ENCODE results near the gene TSEN54. TPM values are rescaled to one million over a fixed set of nuclear protein-coding genes. Genes with fewer than 3 reads are reported as not detected.

TSEN54 gene
- total RNA-seq, 4 donors from 2014 or later, result 36.6 to 105 (median 61.2) TPM

DNA sequence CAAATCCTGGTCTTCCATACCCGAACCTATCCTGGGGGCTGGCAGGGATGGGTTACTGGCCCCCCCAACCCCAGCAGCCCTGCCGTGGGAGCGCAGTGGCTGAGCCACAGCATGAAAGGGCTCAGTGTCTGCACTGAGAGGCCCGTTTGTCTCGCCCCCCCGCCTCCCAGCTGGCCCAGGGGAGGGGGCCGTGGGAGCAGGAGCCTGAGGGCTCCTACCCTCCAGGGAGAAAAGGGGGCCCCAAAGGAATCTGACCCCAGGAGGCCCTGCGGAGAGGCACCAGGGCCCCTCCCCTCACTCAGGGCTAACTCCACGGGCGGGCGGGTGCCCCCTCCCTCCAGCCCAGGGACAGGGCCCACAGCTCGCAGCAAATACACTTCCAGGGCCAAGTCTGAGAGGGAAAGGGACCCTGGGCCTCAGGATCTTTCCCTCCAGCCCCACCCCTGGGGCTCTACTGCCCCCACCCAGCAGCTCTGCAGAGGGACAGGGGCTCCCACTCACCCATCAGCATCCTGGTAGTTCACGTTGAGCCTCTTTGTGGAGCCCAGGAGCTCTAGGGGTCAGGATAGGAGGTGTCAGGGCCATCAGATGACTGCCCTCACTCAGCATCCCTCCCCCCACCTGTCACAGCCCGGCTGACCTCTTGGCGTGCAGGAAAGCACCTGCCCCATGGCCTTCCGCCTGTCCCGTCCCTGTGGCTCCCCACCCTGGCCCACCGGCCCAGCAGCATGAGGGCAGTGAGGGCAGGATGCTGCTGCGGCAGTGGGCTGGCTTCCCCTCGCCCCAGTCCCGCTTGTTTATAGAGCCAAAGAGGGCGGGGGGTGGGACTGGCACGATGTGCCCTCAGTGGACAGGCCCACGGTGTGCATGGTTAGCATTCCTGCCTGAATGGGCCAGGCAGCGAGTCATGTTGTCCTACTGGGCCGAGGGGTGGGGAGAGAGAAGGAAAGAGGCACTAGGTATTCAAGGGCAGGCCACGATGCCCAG is 8.3 kb upstream of the TSEN54 start:
- intact Hi-C loops (cut with DNase I; ENCODE audit: low total_unique reads) (no loop called here), in situ Hi-C loops (cut with MboI; ENCODE audit: low pct_ligation_motif_present in 1 of 4, low pct_unique_long_range_greater_than_20kb in 1 of 4, low sequenced_read_pairs in 3 of 4) (no loop called here)
- H3K36me3 ChIP-seq, result no peaks in the 10 kb centered on the region
- H3K27me3 ChIP-seq, result no peaks in the 10 kb centered on the region
- no peak overlapping the region for H3K4me3 ChIP-seq
- H3K27ac ChIP-seq, result peak overlapping the region in 3 of 4 donors; percentile 37 to 87 (median 42)
- TF ChIP-seq, protein P1, sequence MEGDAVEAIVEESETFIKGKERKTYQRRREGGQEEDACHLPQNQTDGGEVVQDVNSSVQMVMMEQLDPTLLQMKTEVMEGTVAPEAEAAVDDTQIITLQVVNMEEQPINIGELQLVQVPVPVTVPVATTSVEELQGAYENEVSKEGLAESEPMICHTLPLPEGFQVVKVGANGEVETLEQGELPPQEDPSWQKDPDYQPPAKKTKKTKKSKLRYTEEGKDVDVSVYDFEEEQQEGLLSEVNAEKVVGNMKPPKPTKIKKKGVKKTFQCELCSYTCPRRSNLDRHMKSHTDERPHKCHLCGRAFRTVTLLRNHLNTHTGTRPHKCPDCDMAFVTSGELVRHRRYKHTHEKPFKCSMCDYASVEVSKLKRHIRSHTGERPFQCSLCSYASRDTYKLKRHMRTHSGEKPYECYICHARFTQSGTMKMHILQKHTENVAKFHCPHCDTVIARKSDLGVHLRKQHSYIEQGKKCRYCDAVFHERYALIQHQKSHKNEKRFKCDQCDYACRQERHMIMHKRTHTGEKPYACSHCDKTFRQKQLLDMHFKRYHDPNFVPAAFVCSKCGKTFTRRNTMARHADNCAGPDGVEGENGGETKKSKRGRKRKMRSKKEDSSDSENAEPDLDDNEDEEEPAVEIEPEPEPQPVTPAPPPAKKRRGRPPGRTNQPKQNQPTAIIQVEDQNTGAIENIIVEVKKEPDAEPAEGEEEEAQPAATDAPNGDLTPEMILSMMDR (IDR thresholded peaks at IDR 0.05), result no peak
- TF ChIP-seq EP300 (IDR thresholded peaks at IDR 0.05; ENCODE audit: low read depth), result no peak
- TF ChIP-seq POLR2A (IDR thresholded peaks at IDR 0.05), result no peak
- no peak for TF ChIP-seq POLR2AphosphoS5 (IDR thresholded peaks at IDR 0.05)
- H3K9me3 ChIP-seq, result no peaks in the 10 kb centered on the region
- peaks cover 17 to 28% (median 24%) of the 10 kb centered on the region in 4 donors for H3K4me1 ChIP-seq
- WGBS, 2 donors (ENCODE audit: low coverage in 1 of 2), result 72 to 82% methylated on average over 6 to 19 of the region's 27 CpGs
- no peak for DNase-seq

GRCh38 chr17:75508931-75509361 is 7.4 kb upstream of the TSEN54 start:
- in situ Hi-C loops (cut with MboI; ENCODE audit: low pct_ligation_motif_present in 1 of 4, low pct_unique_long_range_greater_than_20kb in 1 of 4, low sequenced_read_pairs in 3 of 4) (no loop called here), intact Hi-C loops (cut with DNase I; ENCODE audit: low total_unique reads) (no loop called here)
- DNase-seq, result no peak
- H3K27me3 ChIP-seq, result no peaks in the 10 kb centered on the region
- no peaks in the 10 kb centered on the region for H3K9me3 ChIP-seq
- H3K4me1 ChIP-seq, result peaks cover 19 to 37% (median 29%) of the 10 kb centered on the region in 4 donors
- 30 to 49% methylated on average over 2 to 4 of the region's 5 CpGs for WGBS, 2 donors (ENCODE audit: low coverage in 1 of 2)
- TF ChIP-seq, protein P1 (IDR thresholded peaks at IDR 0.05), result no peak
- no peak for TF ChIP-seq POLR2AphosphoS5 (IDR thresholded peaks at IDR 0.05)
- TF ChIP-seq EP300 (IDR thresholded peaks at IDR 0.05; ENCODE audit: low read depth), result no peak
- TF ChIP-seq POLR2A (IDR thresholded peaks at IDR 0.05), result no peak
- H3K36me3 ChIP-seq, result no peaks in the 10 kb centered on the region
- peak overlapping the region; percentile 37 to 87 (median 46) for H3K27ac ChIP-seq
- no peak overlapping the region for H3K4me3 ChIP-seq

GRCh38 chr17:75509528-75510258 is 6.6 kb upstream of the TSEN54 start:
- DNase-seq, result no peak
- Histone ChIP-seq H3K4me1 (peaks cover 23 to 42% (median 34%) of the 10 kb centered on the region in 4 donors), H3K27me3 (no peaks in the 10 kb centered on the region), H3K9me3 (no peaks in the 10 kb centered on the region), H3K27ac (peak overlapping the region; percentile 37 to 87 (median 46)), H3K4me3 (no peak overlapping the region), H3K36me3 (no peaks in the 10 kb centered on the region)
- in situ Hi-C loops (cut with MboI; ENCODE audit: low pct_ligation_motif_present in 1 of 4, low pct_unique_long_range_greater_than_20kb in 1 of 4, low sequenced_read_pairs in 3 of 4), result loop anchor here in 1 of 4 donors (10.0 kb wide), 1 partner anchor 85 kb away; no protein-coding TSS in a partner anchor
- intact Hi-C loops (cut with DNase I; ENCODE audit: low total_unique reads), result loop anchor here (5.0 kb wide), 1 partner anchor 82 kb away; no protein-coding TSS in a partner anchor
- TF ChIP-seq EP300 (IDR thresholded peaks at IDR 0.05; ENCODE audit: low read depth) (no peak), POLR2A (IDR thresholded peaks at IDR 0.05) (no peak), POLR2AphosphoS5 (IDR thresholded peaks at IDR 0.05) (peak in 1 of 3 donors; percentile 36)
- TF ChIP-seq, protein P1 (IDR thresholded peaks at IDR 0.05), result no peak
- WGBS, 2 donors (ENCODE audit: low coverage in 1 of 2), result 88% methylated on average over 19 of the region's 19 CpGs; no CpG with 5 or more reads in 1 of the 2 donors

- Histone ChIP-seq H3K9me3 (no peaks in the 10 kb centered on the region), H3K4me1 (peaks cover 23 to 45% (median 36%) of the 10 kb centered on the region in 4 donors), H3K27me3 (no peaks in the 10 kb centered on the region), H3K4me3 (no peak overlapping the region), H3K36me3 (no peaks in the 10 kb centered on the region), H3K27ac (peak overlapping the region; percentile 12 to 87 (median 42))
- intact Hi-C loops (cut with DNase I; ENCODE audit: low total_unique reads), result loop anchor here (5.0 kb wide), 1 partner anchor 84 kb away; no protein-coding TSS in a partner anchor
- in situ Hi-C loops (cut with MboI; ENCODE audit: low pct_ligation_motif_present in 1 of 4, low pct_unique_long_range_greater_than_20kb in 1 of 4, low sequenced_read_pairs in 3 of 4), result loop anchor here in 1 of 4 donors (10.0 kb wide), 1 partner anchor 86 kb away; no protein-coding TSS in a partner anchor
- 93 to 95% methylated on average over 4 of the region's 4 CpGs for WGBS, 2 donors (ENCODE audit: low coverage in 1 of 2)
- no peak for DNase-seq
- TF ChIP-seq POLR2AphosphoS5 (IDR thresholded peaks at IDR 0.05) (no peak), POLR2A (IDR thresholded peaks at IDR 0.05) (no peak)
- TF ChIP-seq, protein P1 (IDR thresholded peaks at IDR 0.05), result no peak
These were observed 5.1 kb upstream of the TSEN54 start for GRCh38 chr17:75511270-75511609.

All from transverse colon (tissue), 4 donors.